ENCODE measurements around the gene C19orf12.

The C19orf12 gene

GRCh38 chr19:29714953-29715700 is at the start of gene C19orf12:
Gene C19orf12, minus strand, starts transcription at chr19:29715261. Its CDS starts 6,848 bp downstream, at chr19:29708413.
- DNase-seq (ENCODE audit: low read depth, low spot score) = no peak

GRCh38 chr19:29764361-29764760 is 49.3 kb upstream of the C19orf12 start:
- no peak for DNase-seq (ENCODE audit: low read depth, low spot score)

GRCh38 chr19:29763196-29763595 is 48.1 kb upstream of the C19orf12 start:
- no peak for DNase-seq (ENCODE audit: low read depth, low spot score)

- DNase-seq (ENCODE audit: low read depth, low spot score) = no peak
Observed at GRCh38 chr19:29761575-29762232, 46.6 kb upstream of the C19orf12 start.

GRCh38 chr19:29760752-29761502 is 45.9 kb upstream of the C19orf12 start:
- no peak for DNase-seq (ENCODE audit: low read depth, low spot score)

- no peak for DNase-seq (ENCODE audit: low read depth, low spot score)
Observed at GRCh38 chr19:29759359-29759758, 44.3 kb upstream of the C19orf12 start.

GRCh38 chr19:29758863-29759262 is 43.8 kb upstream of the C19orf12 start:
- DNase-seq (ENCODE audit: low read depth, low spot score) = no peak

- no peak for DNase-seq (ENCODE audit: low read depth, low spot score)
Observed at GRCh38 chr19:29757551-29757950, 42.5 kb upstream of the C19orf12 start.

GRCh38 chr19:29753934-29754305 is 38.9 kb upstream of the C19orf12 start:
- DNase-seq (ENCODE audit: low read depth, low spot score) = no peak

- no peak for DNase-seq (ENCODE audit: low read depth, low spot score)
Observed at GRCh38 chr19:29753190-29753933, 38.3 kb upstream of the C19orf12 start.

GRCh38 chr19:29752450-29753025 is 37.5 kb upstream of the C19orf12 start:
- DNase-seq (ENCODE audit: low read depth, low spot score) = no peak

GRCh38 chr19:29751932-29752331 is 36.9 kb upstream of the C19orf12 start:
- no peak for DNase-seq (ENCODE audit: low read depth, low spot score)

GRCh38 chr19:29750001-29750400 is 34.9 kb upstream of the C19orf12 start:
- no peak for DNase-seq (ENCODE audit: low read depth, low spot score)

- no peak for DNase-seq (ENCODE audit: low read depth, low spot score)
Observed at GRCh38 chr19:29748996-29749849, 34.2 kb upstream of the C19orf12 start.

GRCh38 chr19:29745253-29745652 is 30.2 kb upstream of the C19orf12 start:
- no peak for DNase-seq (ENCODE audit: low read depth, low spot score)

- DNase-seq (ENCODE audit: low read depth, low spot score) = no peak
Observed at GRCh38 chr19:29743681-29744080, 28.6 kb upstream of the C19orf12 start.

GRCh38 chr19:29741776-29742175 is 26.7 kb upstream of the C19orf12 start:
- no peak for DNase-seq (ENCODE audit: low read depth, low spot score)

- no peak for DNase-seq (ENCODE audit: low read depth, low spot score)
Observed at GRCh38 chr19:29741226-29741625, 26.2 kb upstream of the C19orf12 start.

- DNase-seq (ENCODE audit: low read depth, low spot score) = no peak
Observed at GRCh38 chr19:29737461-29738000, 22.5 kb upstream of the C19orf12 start.

GRCh38 chr19:29735829-29736228 is 20.8 kb upstream of the C19orf12 start:
- DNase-seq (ENCODE audit: low read depth, low spot score) = no peak
